GM21737 (cell line): ENCODE results near the gene CARF.
A peak's percentile ranks its signal among the peaks of the same experiment; 100 is the strongest.
"Not testable (repeated sequence)": the region's sequence is repeated elsewhere in the genome, so short reads cannot be mapped to it uniquely, and the experiment has no call there.

Source experiments
- ATAC-seq: cut with Tn5 transposase; IDR thresholded peaks from one replicate; pipeline ENCODE4 v1.9.1; 2021; ENCODE audit warnings: mild to moderate bottlenecking, moderate library complexity; ENCODE audit not compliant: unreplicated experiment

The CARF gene, protein sequence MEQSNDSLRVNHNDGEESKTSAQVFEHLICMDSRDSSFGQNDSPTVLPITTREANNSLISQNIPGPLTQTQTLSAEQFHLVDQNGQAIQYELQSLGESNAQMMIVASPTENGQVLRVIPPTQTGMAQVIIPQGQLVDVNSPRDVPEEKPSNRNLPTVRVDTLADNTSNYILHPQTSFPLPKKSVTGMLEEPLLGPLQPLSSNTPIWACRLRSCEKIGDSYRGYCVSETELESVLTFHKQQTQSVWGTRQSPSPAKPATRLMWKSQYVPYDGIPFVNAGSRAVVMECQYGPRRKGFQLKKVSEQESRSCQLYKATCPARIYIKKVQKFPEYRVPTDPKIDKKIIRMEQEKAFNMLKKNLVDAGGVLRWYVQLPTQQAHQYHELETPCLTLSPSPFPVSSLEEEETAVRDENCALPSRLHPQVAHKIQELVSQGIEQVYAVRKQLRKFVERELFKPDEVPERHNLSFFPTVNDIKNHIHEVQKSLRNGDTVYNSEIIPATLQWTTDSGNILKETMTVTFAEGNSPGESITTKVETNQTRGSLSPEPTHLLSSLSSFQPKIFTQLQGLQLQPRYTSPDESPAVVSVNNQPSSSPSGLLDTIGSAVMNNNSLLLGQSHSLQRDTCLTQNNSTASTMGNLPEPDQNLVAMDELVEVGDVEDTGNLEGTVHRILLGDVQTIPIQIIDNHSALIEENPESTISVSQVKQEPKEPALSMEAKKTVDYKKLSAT

DNA sequence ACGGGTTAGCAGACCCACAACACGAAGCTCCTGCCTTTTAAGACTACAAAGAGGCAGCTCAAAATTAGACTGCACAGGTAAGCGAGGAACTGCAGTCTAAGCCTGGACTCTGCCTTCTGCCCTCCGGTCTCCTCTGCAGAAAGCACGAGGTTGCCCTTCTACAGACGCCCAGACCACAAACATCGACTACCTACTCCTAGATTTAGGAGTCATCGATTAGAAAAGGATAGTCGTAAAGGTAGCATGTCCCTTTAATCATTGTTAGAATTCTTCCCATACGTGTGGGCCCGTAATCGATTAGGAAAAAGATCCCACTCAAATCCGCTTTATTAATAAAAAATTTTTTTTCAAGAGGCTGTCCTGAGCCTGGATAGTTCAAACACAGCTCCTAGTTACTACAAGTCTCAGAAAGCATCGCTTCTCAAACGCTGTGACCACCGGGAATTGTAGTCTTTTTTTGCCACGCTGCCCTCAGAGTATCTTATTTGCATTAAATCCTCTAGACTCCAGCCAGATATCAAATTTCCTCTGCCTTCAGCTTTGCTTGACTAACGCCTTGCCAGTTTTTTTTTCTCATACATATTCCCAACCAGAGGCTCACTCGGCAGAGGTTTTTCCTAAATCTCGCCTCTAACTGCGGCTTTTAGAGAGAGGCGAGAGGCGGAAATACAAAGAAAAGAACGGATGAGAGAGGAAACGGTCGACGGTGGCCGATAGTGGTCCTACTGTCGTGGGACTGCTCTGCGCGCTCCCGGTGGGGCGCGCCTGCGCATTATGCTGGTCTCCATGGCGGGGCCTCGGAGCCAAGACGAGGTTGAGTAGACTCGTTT lies at the start of gene CARF, which contains the start of gene WDR12:
Gene CARF (plus strand): TSS at position 764 of the 830 bp plus-strand sequence. CDS start 29,628 bp downstream, outside the sequence.
Gene WDR12 (minus strand): TSS at position 162 of the 830 bp plus-strand sequence. CDS start 197 bp downstream, outside the sequence.
- peak; percentile 66 for ATAC-seq

GRCh38 chr2:202870431-202871299 lies 41.4 kb upstream of the CARF start:
- ATAC-seq, result peak; percentile 75

GRCh38 chr2:202871300-202872141 lies 40.6 kb upstream of the CARF start, which contains the start of gene ICA1L:
Gene ICA1L (minus strand): TSS chr2:202871766. CDS start chr2:202829009, 42,757 bp downstream.
- peak; percentile 46 for ATAC-seq

GRCh38 chr2:202877699-202878098 lies 34.4 kb upstream of the CARF start:
- ATAC-seq, result no peak

GRCh38 chr2:202881570-202881969 lies 30.5 kb upstream of the CARF start:
- ATAC-seq, result no peak

DNA sequence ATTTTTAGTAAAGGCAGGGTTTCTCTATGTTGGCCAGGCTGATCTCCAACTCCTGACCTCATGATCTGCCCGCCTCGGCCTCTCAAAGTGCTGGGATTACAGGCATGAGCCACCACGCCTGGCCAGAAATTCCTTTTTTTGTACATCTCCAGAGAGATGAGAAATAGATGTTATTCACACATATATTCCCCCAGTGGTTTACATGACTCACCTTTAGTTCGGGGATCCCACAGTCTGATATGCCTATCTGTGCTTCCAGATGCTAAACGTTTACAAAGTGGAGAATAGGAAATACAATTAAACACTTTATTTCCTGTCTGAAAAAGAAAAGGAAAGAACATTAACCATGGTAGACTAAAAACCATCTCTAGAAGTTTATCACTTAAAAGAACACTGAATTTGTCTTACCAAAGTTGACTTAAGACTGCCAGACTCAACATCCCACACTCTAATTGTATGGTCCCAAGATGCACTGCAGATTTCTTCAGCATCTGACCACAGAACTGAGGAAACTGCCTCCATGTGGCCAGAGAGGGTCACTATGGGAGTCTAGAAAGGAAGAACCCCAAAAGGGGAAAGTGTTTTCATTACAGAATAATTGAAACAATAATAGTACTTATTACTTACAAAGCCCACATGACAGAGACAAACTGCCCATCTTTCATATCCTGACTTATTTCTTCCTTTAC lies 27.9 kb upstream of the CARF start:
- no peak for ATAC-seq

DNA sequence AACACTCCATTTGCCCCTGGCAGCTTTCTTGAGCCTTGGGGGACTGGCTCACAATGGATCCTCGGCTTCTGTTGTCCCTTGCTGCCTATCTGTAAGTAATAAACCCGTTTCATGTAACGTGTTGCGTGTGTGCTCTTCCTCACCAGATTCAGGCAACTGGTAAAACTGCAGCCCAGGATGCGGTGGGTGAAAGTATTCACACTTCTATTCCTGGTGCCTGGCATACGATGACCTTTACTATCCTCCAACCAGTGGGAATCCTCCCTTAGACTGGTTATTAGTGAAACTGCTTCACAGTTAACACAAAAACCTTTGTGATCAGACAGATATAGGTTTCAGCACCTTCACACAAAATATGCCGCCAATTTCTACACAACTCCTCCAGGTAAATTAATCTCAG lies 26.9 kb upstream of the CARF start:
- ATAC-seq, result no peak

GRCh38 chr2:202905507-202905906 lies 6.6 kb upstream of the CARF start:
- ATAC-seq, result not testable (repeated sequence)

GRCh38 chr2:202908186-202908585 lies 3.9 kb upstream of the CARF start:
- ATAC-seq, result no peak

- ATAC-seq, result no peak
These were observed 2.5 kb upstream of the CARF start for GRCh38 chr2:202909394-202910192.

- ATAC-seq, result not testable (repeated sequence)
These were observed 1.8 kb upstream of the CARF start for GRCh38 chr2:202910250-202910649.

GRCh38 chr2:202910698-202911097 lies 1.4 kb upstream of the CARF start:
- ATAC-seq, result no peak

DNA sequence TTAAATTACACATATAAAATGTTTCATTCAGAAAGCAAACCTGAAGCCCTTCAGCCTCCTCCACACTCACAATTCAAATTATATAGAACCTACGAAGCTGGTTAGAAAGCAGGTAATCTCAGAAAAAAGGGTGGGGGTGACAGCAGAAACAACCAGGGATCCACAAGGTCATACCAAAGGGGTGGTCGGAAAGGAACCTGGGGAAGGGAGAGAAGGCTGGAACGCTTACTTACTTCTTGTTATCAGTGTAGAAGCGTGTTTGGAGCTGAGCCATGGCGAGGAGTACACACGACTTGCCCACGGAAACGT lies 918 bp upstream of the CARF start:
- no peak for ATAC-seq

- ATAC-seq, result peak; percentile 55
These were observed 497 bp downstream of the CARF start for GRCh38 chr2:202912342-202913201.

DNA sequence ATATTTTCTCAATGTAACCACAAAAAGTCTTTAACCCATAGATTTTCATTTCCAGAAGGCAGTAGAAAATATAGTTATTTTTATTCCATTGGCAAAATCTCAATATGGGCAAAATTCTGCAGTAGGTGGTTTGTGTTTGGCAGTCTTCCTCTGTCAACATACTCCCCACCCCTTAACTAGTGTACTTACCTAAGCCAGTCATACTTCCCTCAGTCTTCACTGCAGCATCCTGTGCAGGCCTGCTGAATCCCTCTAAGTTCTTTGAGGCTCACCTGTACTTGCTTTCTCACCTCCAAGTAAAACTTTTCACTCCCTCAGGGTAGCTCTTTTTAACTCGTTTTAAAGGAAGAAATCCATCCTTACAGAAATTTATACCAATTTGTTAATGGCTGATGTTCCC lies 6.8 kb downstream of the CARF start:
- no peak for ATAC-seq

DNA sequence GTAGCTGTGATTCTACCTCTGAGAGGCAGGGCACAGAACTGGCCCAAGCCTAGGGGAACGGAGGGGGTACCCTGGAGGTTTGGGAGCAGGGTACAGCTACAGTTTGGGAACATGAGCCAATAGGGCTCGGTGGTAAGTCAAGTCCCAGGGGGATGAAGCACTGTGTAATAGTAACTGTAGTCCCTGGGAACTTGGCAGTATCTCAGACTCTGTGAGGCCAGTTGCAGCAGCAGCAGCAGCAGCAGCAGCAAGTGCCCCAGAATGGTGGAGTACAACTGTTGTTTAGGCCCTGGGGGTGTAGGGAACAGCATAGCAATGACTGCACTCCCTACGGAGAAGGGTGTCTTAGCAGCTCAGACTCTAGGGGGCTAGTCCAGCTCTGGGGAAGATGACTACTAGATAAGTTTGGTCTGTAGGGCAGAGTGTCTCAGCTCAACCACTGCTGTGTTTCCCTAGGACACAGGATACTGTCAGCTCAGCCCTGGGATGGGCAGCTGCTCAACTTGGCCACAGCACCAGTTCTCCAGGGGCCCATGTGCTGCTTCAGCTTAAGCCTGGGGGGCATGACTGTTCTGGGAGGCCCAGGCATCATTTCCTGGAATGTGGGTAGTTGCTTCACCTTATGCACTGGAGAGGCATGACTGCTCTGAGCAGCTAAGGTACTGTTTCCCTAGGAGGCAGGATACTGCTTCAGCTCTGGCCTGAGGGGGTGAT lies 20.5 kb downstream of the CARF start:
- ATAC-seq, result no peak
